Fibroblast of lung (primary cell): ENCODE measurements around the gene IRF9.

ENCODE experiments used
- CTCF ChIP-seq, 2 donors: IDR thresholded peaks in 1 of 2; conservative IDR thresholded peaks in 1 of 2; 1 replicate in 1 of 2; 2 replicates in 1 of 2; pipeline ENCODE4 v1.5.1; 2011 to 2012; ENCODE audit warnings: low read length in 2 of 2, control low read depth in 1 of 2, inconsistent platforms in 1 of 2, low read depth in 1 of 2, mild to moderate bottlenecking in 1 of 2
- EZH2 ChIP-seq: IDR thresholded peaks from 2 replicates; pipeline ENCODE4 v1.5.1; 2012; ENCODE audit warnings: low read length, control low read depth, mild to moderate bottlenecking; ENCODE audit errors: missing control alignments

- TF ChIP-seq CTCF (conservative IDR thresholded peaks at IDR 0.05 in 1 of 2, IDR thresholded peaks at IDR 0.05 in 1 of 2; ENCODE audit: low read depth in 1 of 2, low read length in 2 of 2) = no peak
- TF ChIP-seq EZH2 = no peak
Measured at GRCh38 chr14:24187539-24187915, 26.5 kb downstream of the IRF9 start.
